Fibroblast of lung (primary cell): Measurements from ENCODE around the gene GSG1L.

Source experiments
- CTCF ChIP-seq, 2 donors: IDR thresholded peaks in 1 of 2; conservative IDR thresholded peaks in 1 of 2; 1 replicate in 1 of 2; 2 replicates in 1 of 2; pipeline ENCODE4 v1.5.1; 2011 to 2012; ENCODE audit warnings: low read length in 2 of 2, control low read depth in 1 of 2, inconsistent platforms in 1 of 2, low read depth in 1 of 2, mild to moderate bottlenecking in 1 of 2
- EZH2 ChIP-seq: IDR thresholded peaks from 2 replicates; pipeline ENCODE4 v1.5.1; 2012; ENCODE audit warnings: low read length, control low read depth, mild to moderate bottlenecking; ENCODE audit errors: missing control alignments

- TF ChIP-seq CTCF (conservative IDR thresholded peaks at IDR 0.05 in 1 of 2, IDR thresholded peaks at IDR 0.05 in 1 of 2; ENCODE audit: low read depth in 1 of 2, low read length in 2 of 2): no peak
- no peak for TF ChIP-seq EZH2
Measured at GRCh38 chr16:28061352-28062101, 2.0 kb downstream of the GSG1L start.
